22Rv1 (cell line): ENCODE results near the gene CFAP119.
A peak's percentile ranks its signal among the peaks of the same experiment; 100 is the strongest.

Experiments
- H3K27ac ChIP-seq: fragments of 450-650 bp; 2 replicates; pipeline ENCODE4 v1.5.1; 2017
- CTCF ChIP-seq: fragments of 450-650 bp; IDR thresholded peaks from 2 replicates; pipeline ENCODE4 v1.5.1; 2017; ENCODE audit warnings: mild to moderate bottlenecking
- ZFX ChIP-seq: fragments of 450-650 bp; IDR thresholded peaks from 2 replicates; pipeline ENCODE4 v1.6.1; 2017; ENCODE audit warnings: antibody characterized with exemption, borderline replicate concordance

CFAP119 gene

GRCh38 chr16:30758988-30759491 lies 2.8 kb downstream of the CFAP119 start:
- no peak for TF ChIP-seq ZFX
- TF ChIP-seq CTCF: no peak
- no peak overlapping the region for H3K27ac ChIP-seq

GRCh38 chr16:30757316-30757715 lies 4.5 kb downstream of the CFAP119 start:
- TF ChIP-seq ZFX (no peak), CTCF (no peak)
- H3K27ac ChIP-seq: 0 out of 2 replicates have a peak overlapping the region, but pooled peaks have one; percentile 10

- no peak for TF ChIP-seq ZFX
- TF ChIP-seq CTCF: no peak
- peak overlapping the region; percentile 10; the same call in 1 of the 2 replicates for H3K27ac ChIP-seq
Observed at GRCh38 chr16:30756781-30757100, 5.1 kb downstream of the CFAP119 start.

- peak overlapping the region; percentile 10; the same call in 1 of the 2 replicates for H3K27ac ChIP-seq
- TF ChIP-seq ZFX: no peak
- no peak for TF ChIP-seq CTCF
Observed at GRCh38 chr16:30755955-30756780, 5.7 kb downstream of the CFAP119 start.

- H3K27ac ChIP-seq: peak overlapping the region; percentile 23; the same call in 1 of the 2 replicates
- TF ChIP-seq CTCF: no peak
- TF ChIP-seq ZFX: no peak
Observed at GRCh38 chr16:30753596-30753995, 8.3 kb downstream of the CFAP119 start.

GRCh38 chr16:30750876-30751465 lies 10.9 kb downstream of the CFAP119 start:
- no peak overlapping the region for H3K27ac ChIP-seq

More at GRCh38 chr16:30750876-30751465, 10.9 kb downstream of the CFAP119 start:
- TF ChIP-seq ZFX (no peak), CTCF (no peak)
